ENCODE measurements around the gene HELZ2.
A peak's percentile ranks its signal among the peaks of the same experiment; 100 is the strongest.

The HELZ2 gene

GRCh38 chr20:63552481-63553249 lies 21.4 kb downstream of the HELZ2 start:
- no peak for ATAC-seq
- DNase-seq, result peak; percentile 32

- no peak for ATAC-seq
- no peak for DNase-seq
These were observed 23.0 kb downstream of the HELZ2 start for GRCh38 chr20:63551068-63551467.

GRCh38 chr20:63549679-63550282 lies 24.3 kb downstream of the HELZ2 start:
- DNase-seq, result no peak
- no peak for ATAC-seq

GRCh38 chr20:63549019-63549418 lies 25.0 kb downstream of the HELZ2 start:
- DNase-seq, result no peak
- ATAC-seq, result no peak

GRCh38 chr20:63548542-63548941 lies 25.5 kb downstream of the HELZ2 start:
- DNase-seq (no peak), ATAC-seq (no peak)

GRCh38 chr20:63547725-63548480 lies 26.1 kb downstream of the HELZ2 start, which contains the start of gene SRMS:
Gene SRMS (minus strand): TSS chr20:63547749. CDS start chr20:63547463, 286 bp downstream.
- no peak for DNase-seq

GRCh38 chr20:63546956-63547724 lies 26.9 kb downstream of the HELZ2 start:
- no peak for ATAC-seq
- no peak for DNase-seq

More at GRCh38 chr20:63547725-63548480, 26.1 kb downstream of the HELZ2 start, which contains the start of gene SRMS:
- no peak for ATAC-seq

GRCh38 chr20:63546256-63546955 lies 27.6 kb downstream of the HELZ2 start:
- DNase-seq (no peak), ATAC-seq (no peak)

- ATAC-seq (no peak), DNase-seq (no peak)
These were observed 28.2 kb downstream of the HELZ2 start for GRCh38 chr20:63545814-63546213.

- DNase-seq, result no peak
- ATAC-seq, result no peak
These were observed 29.0 kb downstream of the HELZ2 start for GRCh38 chr20:63544958-63545516.

- no peak for ATAC-seq
- DNase-seq, result no peak
These were observed 29.6 kb downstream of the HELZ2 start for GRCh38 chr20:63544241-63544957.

GRCh38 chr20:63543733-63544132 lies 30.3 kb downstream of the HELZ2 start:
- DNase-seq (no peak), ATAC-seq (no peak)

GRCh38 chr20:63543131-63543530 lies 30.9 kb downstream of the HELZ2 start:
- no peak for DNase-seq
- no peak for ATAC-seq

GRCh38 chr20:63542696-63543095 lies 31.3 kb downstream of the HELZ2 start:
- DNase-seq (no peak), ATAC-seq (no peak)

- DNase-seq, result no peak
- no peak for ATAC-seq
These were observed 31.9 kb downstream of the HELZ2 start for GRCh38 chr20:63542031-63542559.

GRCh38 chr20:63541371-63541770 lies 32.7 kb downstream of the HELZ2 start:
- no peak for ATAC-seq
- no peak for DNase-seq

- DNase-seq (peak; percentile 27), ATAC-seq (no peak)
These were observed 33.4 kb downstream of the HELZ2 start for GRCh38 chr20:63540417-63541186.

GRCh38 chr20:63539441-63540370 lies 34.3 kb downstream of the HELZ2 start:
- DNase-seq, result no peak
- no peak for ATAC-seq

All from stimulated activated naive CD8-positive, alpha-beta T cell treated with anti-CD3 and anti-CD28 coated beads, Interleukin-15, Interleukin-2, amounts not matched to agents 100 U/mL and 50 U/mL, for 24 hours (primary cell).